Measurements from ENCODE around the gene SMPX. TPM values are rescaled to one million over a fixed set of nuclear protein-coding genes. Genes with fewer than 3 reads are reported as not detected.

Gene SMPX
- total RNA-seq, 4 donors from 2014 or later: not detected

DNA sequence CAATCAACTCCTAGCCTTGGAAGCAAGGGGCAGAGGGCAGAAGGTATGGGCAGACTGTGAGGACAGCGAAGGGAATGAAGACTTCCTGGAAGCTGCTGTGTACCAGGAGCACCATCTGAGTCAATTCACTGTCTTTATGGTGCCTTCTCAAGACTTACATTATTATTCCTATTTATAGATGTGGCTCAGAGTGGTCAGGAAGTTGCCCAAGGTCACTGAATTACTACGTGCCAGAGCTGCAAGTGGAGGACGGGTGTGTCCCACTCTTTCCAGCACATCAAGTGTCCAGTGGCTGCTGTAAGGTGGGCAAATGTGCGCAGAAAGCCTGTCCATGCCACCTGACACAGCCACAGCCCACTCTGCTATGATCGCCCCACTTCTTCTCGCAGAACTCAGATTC lies 32.0 kb downstream of the SMPX start:
- H3K4me1 ChIP-seq: no peaks in the 10 kb centered on the region

DNA sequence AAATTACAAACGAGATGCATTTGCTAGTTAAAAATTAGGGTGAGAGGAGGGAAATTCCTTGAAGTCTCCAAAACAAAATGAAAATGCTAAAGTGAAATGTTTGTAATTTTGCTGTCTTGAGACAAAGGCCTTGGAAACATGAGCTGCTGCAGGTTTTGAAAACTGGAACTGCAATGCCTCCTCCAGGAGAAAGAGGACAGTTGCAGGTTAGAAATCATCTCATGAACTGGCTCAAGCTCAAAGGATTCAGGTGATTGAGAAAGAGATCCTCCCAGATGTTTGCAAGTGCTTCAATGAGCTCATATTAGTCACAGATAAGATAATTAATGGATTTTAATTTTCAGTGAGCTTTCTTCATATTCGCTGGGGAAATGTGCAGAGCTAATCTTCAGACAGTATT lies 32.4 kb downstream of the SMPX start:
- no peaks in the 10 kb centered on the region for H3K4me1 ChIP-seq
- H3K36me3 ChIP-seq: no peaks in the 10 kb centered on the region
- H3K9me3 ChIP-seq: no peaks in the 10 kb centered on the region
- no peak overlapping the region for H3K27ac ChIP-seq
- H3K27me3 ChIP-seq: no peaks in the 10 kb centered on the region
- TF ChIP-seq, protein P1, sequence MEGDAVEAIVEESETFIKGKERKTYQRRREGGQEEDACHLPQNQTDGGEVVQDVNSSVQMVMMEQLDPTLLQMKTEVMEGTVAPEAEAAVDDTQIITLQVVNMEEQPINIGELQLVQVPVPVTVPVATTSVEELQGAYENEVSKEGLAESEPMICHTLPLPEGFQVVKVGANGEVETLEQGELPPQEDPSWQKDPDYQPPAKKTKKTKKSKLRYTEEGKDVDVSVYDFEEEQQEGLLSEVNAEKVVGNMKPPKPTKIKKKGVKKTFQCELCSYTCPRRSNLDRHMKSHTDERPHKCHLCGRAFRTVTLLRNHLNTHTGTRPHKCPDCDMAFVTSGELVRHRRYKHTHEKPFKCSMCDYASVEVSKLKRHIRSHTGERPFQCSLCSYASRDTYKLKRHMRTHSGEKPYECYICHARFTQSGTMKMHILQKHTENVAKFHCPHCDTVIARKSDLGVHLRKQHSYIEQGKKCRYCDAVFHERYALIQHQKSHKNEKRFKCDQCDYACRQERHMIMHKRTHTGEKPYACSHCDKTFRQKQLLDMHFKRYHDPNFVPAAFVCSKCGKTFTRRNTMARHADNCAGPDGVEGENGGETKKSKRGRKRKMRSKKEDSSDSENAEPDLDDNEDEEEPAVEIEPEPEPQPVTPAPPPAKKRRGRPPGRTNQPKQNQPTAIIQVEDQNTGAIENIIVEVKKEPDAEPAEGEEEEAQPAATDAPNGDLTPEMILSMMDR (IDR thresholded peaks at IDR 0.05): peak in 4 of 6 experiments; percentile 6 to 52 (median 50)
- TF ChIP-seq POLR2A (IDR thresholded peaks at IDR 0.05): no peak
- no peak for DNase-seq
- no peak overlapping the region for H3K4me3 ChIP-seq

More for the DNA sequence above, 32.0 kb downstream of the SMPX start:
- Histone ChIP-seq H3K27ac (no peak overlapping the region), H3K9me3 (no peaks in the 10 kb centered on the region), H3K4me3 (no peak overlapping the region), H3K36me3 (no peaks in the 10 kb centered on the region), H3K27me3 (no peaks in the 10 kb centered on the region)
- DNase-seq: no peak
- TF ChIP-seq, protein P1 (IDR thresholded peaks at IDR 0.05): no peak
- no peak for TF ChIP-seq POLR2A (IDR thresholded peaks at IDR 0.05)

DNA sequence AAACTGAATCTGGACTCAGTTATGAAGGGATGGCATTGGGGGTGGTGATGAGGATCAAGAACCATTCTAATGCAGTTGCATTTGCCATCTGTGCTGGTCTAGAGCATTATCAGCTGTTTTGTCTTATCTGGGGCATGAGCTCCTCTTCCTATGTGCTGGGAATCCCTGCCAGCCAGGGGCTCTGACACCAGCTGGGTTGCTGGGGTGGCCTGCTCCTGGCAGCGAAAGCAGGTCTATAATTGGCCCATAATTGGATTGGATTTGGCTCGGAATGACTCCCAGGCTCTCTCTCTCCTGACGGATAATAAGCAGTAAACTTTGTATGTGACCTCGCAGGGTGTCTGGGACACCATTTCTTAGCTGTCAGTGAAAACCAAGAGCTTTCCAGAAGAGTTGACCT lies 34.1 kb downstream of the SMPX start:
- DNase-seq: no peak
- Histone ChIP-seq H3K9me3 (no peaks in the 10 kb centered on the region), H3K4me1 (no peaks in the 10 kb centered on the region), H3K27ac (no peak overlapping the region), H3K27me3 (no peaks in the 10 kb centered on the region), H3K36me3 (no peaks in the 10 kb centered on the region), H3K4me3 (no peak overlapping the region)
- TF ChIP-seq, protein P1 (IDR thresholded peaks at IDR 0.05): no peak
- no peak for TF ChIP-seq POLR2A (IDR thresholded peaks at IDR 0.05)

DNA sequence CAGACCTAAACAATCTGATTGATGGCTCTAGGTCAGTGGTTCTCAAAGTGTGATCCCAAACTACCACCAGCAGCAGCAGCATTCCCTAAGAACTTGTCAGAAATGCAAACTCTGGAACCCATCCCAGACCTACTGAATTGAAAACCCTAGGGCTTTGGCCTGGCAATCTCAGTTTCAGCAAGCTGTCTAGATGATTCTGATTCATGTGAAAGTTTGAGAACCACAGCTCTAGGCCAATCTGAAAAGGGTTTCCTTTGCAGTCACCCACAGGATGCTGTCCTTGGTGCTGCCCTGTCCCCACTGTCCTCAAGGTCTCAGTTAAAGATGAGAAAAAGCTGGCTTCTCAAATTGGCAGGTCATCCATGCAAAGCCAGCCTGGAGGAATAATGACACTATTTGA lies 34.8 kb downstream of the SMPX start:
- Histone ChIP-seq H3K4me3 (no peak overlapping the region), H3K9me3 (no peaks in the 10 kb centered on the region), H3K27ac (no peak overlapping the region), H3K36me3 (no peaks in the 10 kb centered on the region), H3K4me1 (no peaks in the 10 kb centered on the region), H3K27me3 (no peaks in the 10 kb centered on the region)
- DNase-seq: no peak
- TF ChIP-seq, protein P1 (IDR thresholded peaks at IDR 0.05): no peak
- no peak for TF ChIP-seq POLR2A (IDR thresholded peaks at IDR 0.05)

DNA sequence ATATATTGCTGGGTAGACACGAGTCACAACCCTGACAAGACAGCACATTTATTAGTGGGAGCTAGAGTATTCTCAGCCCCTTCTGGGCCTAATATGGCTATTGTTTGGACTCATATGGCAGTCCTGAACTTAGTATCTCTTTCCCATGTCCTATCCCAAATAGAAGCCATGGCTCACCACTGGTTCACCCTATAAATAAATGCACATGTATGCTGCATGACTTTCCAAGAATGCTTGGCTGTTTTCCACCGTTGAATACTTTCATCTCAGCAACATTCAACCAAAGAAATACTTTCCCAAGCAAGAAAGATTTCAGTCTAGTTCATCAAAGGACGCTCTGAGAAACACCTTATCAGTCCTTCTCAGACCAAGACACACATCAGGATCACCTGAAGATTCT lies 36.7 kb downstream of the SMPX start:
- TF ChIP-seq, protein P1 (IDR thresholded peaks at IDR 0.05): no peak
- no peak for TF ChIP-seq POLR2A (IDR thresholded peaks at IDR 0.05)
- Histone ChIP-seq H3K9me3 (no peaks in the 10 kb centered on the region), H3K36me3 (no peaks in the 10 kb centered on the region), H3K4me3 (no peak overlapping the region), H3K4me1 (no peaks in the 10 kb centered on the region), H3K27me3 (no peaks in the 10 kb centered on the region), H3K27ac (no peak overlapping the region)
- no peak for DNase-seq

DNA sequence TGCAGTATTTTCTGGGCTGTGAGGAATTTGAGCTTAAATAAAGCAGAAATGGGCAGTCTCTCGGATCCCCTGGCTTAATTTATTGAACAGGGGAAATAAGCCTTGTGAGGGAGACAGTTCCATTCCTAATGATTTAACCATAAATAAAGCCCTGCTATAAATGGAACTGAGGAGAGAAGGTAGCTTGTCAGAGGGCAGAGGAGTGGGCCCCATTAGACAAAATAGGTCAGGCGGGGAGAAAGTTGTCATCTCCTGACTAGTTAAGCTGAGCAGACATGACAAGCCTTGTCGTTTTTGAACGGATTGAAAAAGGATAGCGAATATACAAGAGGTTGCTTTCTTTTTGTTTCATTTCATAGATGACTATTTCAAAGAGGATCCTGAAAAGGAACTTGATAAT lies 39.3 kb downstream of the SMPX start:
- H3K36me3 ChIP-seq: no peaks in the 10 kb centered on the region
- no peaks in the 10 kb centered on the region for H3K27me3 ChIP-seq
- H3K9me3 ChIP-seq: no peaks in the 10 kb centered on the region
- no peak overlapping the region for H3K27ac ChIP-seq
- TF ChIP-seq, protein P1 (IDR thresholded peaks at IDR 0.05): no peak
- TF ChIP-seq POLR2A (IDR thresholded peaks at IDR 0.05): no peak
- H3K4me3 ChIP-seq: no peak overlapping the region
- no peaks in the 10 kb centered on the region for H3K4me1 ChIP-seq
- DNase-seq: no peak
